KMS-11 (cell line): ENCODE data around the gene DMD.

ENCODE experiments used
- H2AFZ ChIP-seq: fragments of 200-600 bp; sonication (generic); 2 replicates; pipeline ENCODE4 v1.6.1; 2016; ENCODE audit warnings: antibody characterized with exemption, mixed run types, low read depth
- H3K27ac ChIP-seq: fragments of 200-600 bp; sonication (generic); 2 replicates; pipeline ENCODE4 v1.6.1; 2016; ENCODE audit warnings: mild to moderate bottlenecking, mixed run types
- H3K27me3 ChIP-seq: fragments of 200-600 bp; sonication (generic); 2 replicates; pipeline ENCODE4 v1.6.1; 2017; ENCODE audit warnings: mild to moderate bottlenecking, low read depth, mixed run types, moderate library complexity; ENCODE audit not compliant: insufficient read depth
- H3K36me3 ChIP-seq: fragments of 200-600 bp; sonication (generic); 2 replicates; pipeline ENCODE4 v1.6.1; 2017; ENCODE audit warnings: mild to moderate bottlenecking, mixed run types; ENCODE audit not compliant: insufficient read depth
- H3K4me1 ChIP-seq: fragments of 200-600 bp; sonication (generic); 2 replicates; pipeline ENCODE4 v1.6.1; 2016; ENCODE audit warnings: mild to moderate bottlenecking, low read depth, mixed run types; ENCODE audit not compliant: poor library complexity, severe bottlenecking
- H3K4me2 ChIP-seq: fragments of 200-600 bp; sonication (generic); 2 replicates; pipeline ENCODE4 v1.7.0; 2016; ENCODE audit warnings: mild to moderate bottlenecking, mixed run types
- H3K4me3 ChIP-seq: fragments of 200-600 bp; sonication (generic); IDR thresholded peaks from 2 replicates; pipeline ENCODE4 v1.6.1; 2017; ENCODE audit warnings: low read depth, low read length, mixed read lengths; ENCODE audit not compliant: insufficient read depth
- H3K79me2 ChIP-seq: fragments of 200-600 bp; sonication (generic); 2 replicates; pipeline ENCODE4 v1.6.1; 2016; ENCODE audit warnings: low read depth, mixed run types; ENCODE audit not compliant: insufficient read depth
- H3K9ac ChIP-seq: fragments of 200-600 bp; sonication (generic); 2 replicates; pipeline ENCODE4 v1.6.1; 2016; ENCODE audit warnings: mild to moderate bottlenecking, mixed run types
- H4K20me1 ChIP-seq: fragments of 200-600 bp; sonication (generic); 2 replicates; pipeline ENCODE4 v1.6.1; 2016; ENCODE audit warnings: mild to moderate bottlenecking, mixed run types; ENCODE audit not compliant: insufficient read depth
- CTCF ChIP-seq: fragments of 200-600 bp; sonication (generic); conservative IDR thresholded peaks from 2 replicates; pipeline ENCODE4 v1.6.1; 2017; ENCODE audit warnings: low read depth, mild to moderate bottlenecking, antibody characterized with exemption, low read length, moderate library complexity, mixed read lengths

DMD gene

DNA sequence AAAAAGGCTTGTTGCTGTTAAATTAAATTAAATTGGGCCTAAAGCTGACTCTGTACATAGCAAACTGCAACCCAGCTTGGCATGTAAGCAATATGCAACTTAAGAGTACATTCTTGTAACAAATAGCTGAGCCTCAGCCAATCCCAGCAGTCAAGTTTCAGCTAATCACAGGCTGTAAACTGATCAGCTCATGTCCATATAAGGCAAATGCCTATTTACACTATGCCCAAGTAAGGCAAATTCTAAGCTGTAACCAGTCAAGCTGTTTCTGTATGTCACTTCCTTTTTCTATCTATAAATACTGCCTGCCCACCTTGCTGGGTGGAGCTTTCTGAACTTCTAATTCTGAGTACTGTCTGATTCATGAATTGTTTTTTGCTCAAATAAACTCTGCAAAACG is 1710.4 kb downstream of the DMD start:
- H3K4me1 ChIP-seq: no peaks in the 10 kb centered on the region
- H2AFZ ChIP-seq: no peak overlapping the region
- no peak overlapping the region for H3K9ac ChIP-seq

GRCh38 chrX:31499109-31499508 is 1712.2 kb downstream of the DMD start:
- Histone ChIP-seq H4K20me1 (no peaks in the 10 kb centered on the region), H3K79me2 (no peaks in the 10 kb centered on the region), H3K4me2 (no peak overlapping the region), H3K4me3 (no peak overlapping the region), H2AFZ (no peak overlapping the region), H3K9ac (no peak overlapping the region), H3K27me3 (no peaks in the 10 kb centered on the region), H3K4me1 (no peaks in the 10 kb centered on the region), H3K27ac (no peak overlapping the region), H3K36me3 (no peaks in the 10 kb centered on the region)
- no peak for TF ChIP-seq CTCF

More for the DNA sequence above, 1710.4 kb downstream of the DMD start:
- Histone ChIP-seq H3K4me2 (no peak overlapping the region), H3K27me3 (no peaks in the 10 kb centered on the region), H3K27ac (no peak overlapping the region), H3K4me3 (no peak overlapping the region), H4K20me1 (no peaks in the 10 kb centered on the region), H3K79me2 (no peaks in the 10 kb centered on the region), H3K36me3 (no peaks in the 10 kb centered on the region)
- no peak for TF ChIP-seq CTCF

- Histone ChIP-seq H3K4me2 (no peak overlapping the region), H3K27me3 (no peaks in the 10 kb centered on the region), H3K4me1 (no peaks in the 10 kb centered on the region), H3K4me3 (no peak overlapping the region), H3K36me3 (no peaks in the 10 kb centered on the region), H4K20me1 (no peaks in the 10 kb centered on the region), H3K79me2 (no peaks in the 10 kb centered on the region), H3K27ac (no peak overlapping the region), H3K9ac (no peak overlapping the region), H2AFZ (no peak overlapping the region)
- TF ChIP-seq CTCF: no peak
Measured at GRCh38 chrX:31497086-31497485, 1714.3 kb downstream of the DMD start.

DNA sequence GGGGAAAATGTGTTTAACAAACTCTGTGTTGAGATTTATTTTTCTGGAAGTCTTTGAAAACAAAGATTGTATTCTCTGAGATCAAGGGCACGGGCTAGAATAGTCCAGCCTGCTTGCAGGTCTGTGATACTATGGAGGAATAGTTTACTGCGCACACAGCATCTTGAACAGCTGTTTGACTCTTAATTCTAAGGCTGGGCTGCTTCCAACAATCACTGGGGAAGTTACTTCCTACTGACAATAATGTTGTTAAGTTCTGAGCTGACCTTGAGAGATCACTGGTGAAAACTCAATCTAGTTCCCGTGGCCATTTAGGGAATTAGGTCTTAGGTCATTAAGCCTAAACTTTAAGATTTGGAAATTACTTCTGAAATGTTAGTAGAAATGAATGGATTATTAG is 1723.4 kb downstream of the DMD start:
- no peak overlapping the region for H3K4me2 ChIP-seq
- no peaks in the 10 kb centered on the region for H3K27me3 ChIP-seq
- no peaks in the 10 kb centered on the region for H3K4me1 ChIP-seq
- no peaks in the 10 kb centered on the region for H3K36me3 ChIP-seq
- H3K9ac ChIP-seq: no peak overlapping the region
- TF ChIP-seq CTCF: no peak
- H4K20me1 ChIP-seq: no peaks in the 10 kb centered on the region
- no peak overlapping the region for H3K4me3 ChIP-seq
- no peak overlapping the region for H2AFZ ChIP-seq
- no peak overlapping the region for H3K27ac ChIP-seq
- H3K79me2 ChIP-seq: no peaks in the 10 kb centered on the region
